ENCODE results near the gene CYFIP2.

DNA sequence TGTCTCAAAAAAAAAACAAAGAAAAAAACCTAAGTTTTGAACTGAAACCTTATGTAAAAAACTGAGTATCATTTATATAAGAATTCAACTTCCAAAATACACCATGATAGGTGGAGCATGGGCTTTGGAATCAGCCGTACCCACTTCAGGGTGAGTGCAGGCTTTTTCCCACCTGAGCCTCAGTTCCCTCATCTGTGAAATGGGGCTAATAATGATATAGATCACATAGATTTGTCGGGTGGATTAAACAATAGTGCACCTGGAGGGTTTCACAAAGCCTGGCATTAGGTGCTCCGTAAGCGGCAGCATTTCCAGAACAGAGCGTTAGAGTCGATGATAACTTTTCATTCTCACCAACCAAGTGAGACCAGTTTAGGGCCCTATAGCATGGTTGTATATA is 91.9 kb downstream of the CYFIP2 start:
- no peak for TF ChIP-seq POLR2A (IDR thresholded peaks at IDR 0.05)
- TF ChIP-seq, protein P1, sequence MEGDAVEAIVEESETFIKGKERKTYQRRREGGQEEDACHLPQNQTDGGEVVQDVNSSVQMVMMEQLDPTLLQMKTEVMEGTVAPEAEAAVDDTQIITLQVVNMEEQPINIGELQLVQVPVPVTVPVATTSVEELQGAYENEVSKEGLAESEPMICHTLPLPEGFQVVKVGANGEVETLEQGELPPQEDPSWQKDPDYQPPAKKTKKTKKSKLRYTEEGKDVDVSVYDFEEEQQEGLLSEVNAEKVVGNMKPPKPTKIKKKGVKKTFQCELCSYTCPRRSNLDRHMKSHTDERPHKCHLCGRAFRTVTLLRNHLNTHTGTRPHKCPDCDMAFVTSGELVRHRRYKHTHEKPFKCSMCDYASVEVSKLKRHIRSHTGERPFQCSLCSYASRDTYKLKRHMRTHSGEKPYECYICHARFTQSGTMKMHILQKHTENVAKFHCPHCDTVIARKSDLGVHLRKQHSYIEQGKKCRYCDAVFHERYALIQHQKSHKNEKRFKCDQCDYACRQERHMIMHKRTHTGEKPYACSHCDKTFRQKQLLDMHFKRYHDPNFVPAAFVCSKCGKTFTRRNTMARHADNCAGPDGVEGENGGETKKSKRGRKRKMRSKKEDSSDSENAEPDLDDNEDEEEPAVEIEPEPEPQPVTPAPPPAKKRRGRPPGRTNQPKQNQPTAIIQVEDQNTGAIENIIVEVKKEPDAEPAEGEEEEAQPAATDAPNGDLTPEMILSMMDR (IDR thresholded peaks at IDR 0.05), result no peak

All from adrenal gland (tissue), 5 donors.